Spleen (tissue), 7 donors: Measurements from ENCODE around the gene AKT3.

Source experiments
- POLR2A ChIP-seq, 3 donors: fragments of 450-650 bp; IDR thresholded peaks; one replicate each; pipeline ENCODE4 v1.5.1; 2017; ENCODE audit warnings: antibody characterized with exemption in 3 of 3, mild to moderate bottlenecking in 1 of 3
- TF ChIP-seq, protein P1 (sequence below), 11 experiments: fragments of 200-600 bp in 7 of 11; fragments of 450-650 bp in 4 of 11; sonication (generic) in 4 of 11; IDR thresholded peaks in 8 of 11; conservative IDR thresholded peaks in 3 of 11; 1 replicate in 7 of 11; 2 replicates in 4 of 11; pipeline versions ENCODE4 v1.4.0 to v1.8.0; 2016 to 2021; ENCODE audit warnings: antibody characterized with exemption in 11 of 11, inconsistent platforms in 4 of 11, mild to moderate bottlenecking in 1 of 11
- donor health status: DM: no; HTN: no; CAD: no; lungs with moderate emphysema.
- donor health status: DM: no; HTN: no; CAD: no.
- donor health status: DM: no; HTN: no; CAD: no.

DNA sequence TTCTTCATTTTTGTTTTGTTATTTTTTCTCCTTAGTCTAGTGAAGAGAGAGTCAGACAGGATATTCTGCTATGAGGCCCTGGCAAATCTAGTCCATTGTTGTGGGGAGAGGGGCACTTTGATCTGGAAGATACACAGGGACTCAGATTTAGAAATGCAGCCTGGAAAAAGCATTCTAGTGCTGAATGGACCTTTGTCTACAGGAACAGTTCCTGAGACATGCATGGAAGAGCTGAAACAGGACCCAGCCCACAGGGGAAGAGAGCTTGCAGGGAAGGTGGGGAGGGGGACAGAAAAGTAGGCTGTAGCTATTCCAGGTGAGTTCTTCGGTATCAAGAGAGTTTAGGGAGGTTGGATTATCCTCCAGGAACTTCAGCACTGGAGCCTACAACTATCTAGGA is 98.5 kb downstream of the AKT3 start:
- TF ChIP-seq, protein P1, sequence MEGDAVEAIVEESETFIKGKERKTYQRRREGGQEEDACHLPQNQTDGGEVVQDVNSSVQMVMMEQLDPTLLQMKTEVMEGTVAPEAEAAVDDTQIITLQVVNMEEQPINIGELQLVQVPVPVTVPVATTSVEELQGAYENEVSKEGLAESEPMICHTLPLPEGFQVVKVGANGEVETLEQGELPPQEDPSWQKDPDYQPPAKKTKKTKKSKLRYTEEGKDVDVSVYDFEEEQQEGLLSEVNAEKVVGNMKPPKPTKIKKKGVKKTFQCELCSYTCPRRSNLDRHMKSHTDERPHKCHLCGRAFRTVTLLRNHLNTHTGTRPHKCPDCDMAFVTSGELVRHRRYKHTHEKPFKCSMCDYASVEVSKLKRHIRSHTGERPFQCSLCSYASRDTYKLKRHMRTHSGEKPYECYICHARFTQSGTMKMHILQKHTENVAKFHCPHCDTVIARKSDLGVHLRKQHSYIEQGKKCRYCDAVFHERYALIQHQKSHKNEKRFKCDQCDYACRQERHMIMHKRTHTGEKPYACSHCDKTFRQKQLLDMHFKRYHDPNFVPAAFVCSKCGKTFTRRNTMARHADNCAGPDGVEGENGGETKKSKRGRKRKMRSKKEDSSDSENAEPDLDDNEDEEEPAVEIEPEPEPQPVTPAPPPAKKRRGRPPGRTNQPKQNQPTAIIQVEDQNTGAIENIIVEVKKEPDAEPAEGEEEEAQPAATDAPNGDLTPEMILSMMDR (IDR thresholded peaks at IDR 0.05 in 8 of 11, conservative IDR thresholded peaks at IDR 0.05 in 3 of 11), result no peak
- TF ChIP-seq POLR2A (IDR thresholded peaks at IDR 0.05), result no peak
